ENCODE measurements around the gene CC2D2B. TPM values are rescaled to one million over a fixed set of nuclear protein-coding genes. Genes with fewer than 3 reads are reported as not detected.
"Not testable (repeated sequence)": the region's sequence is repeated elsewhere in the genome, so short reads cannot be mapped to it uniquely, and the experiment has no call there.

Gene CC2D2B
- total RNA-seq, 1 donor from 2014 or later: not detected

GRCh38 chr10:96047004-96047649, 139.4 kb downstream of the CC2D2B start:
- intact Hi-C loops (cut with micrococcal nuclease): loop anchor here (1.0 kb wide), 1 partner anchor 140 kb away; the partner anchor contains the start of gene CC2D2B
- Mint-ChIP-seq H3K27me3 (no peaks in the 10 kb centered on the region), H3K4me3 (no peak overlapping the region), H3K27ac (no peak overlapping the region), H3K4me1 (peaks cover 51% of the 10 kb centered on the region), H3K9me3 (no peaks in the 10 kb centered on the region), H3K36me3 (ENCODE audit: low read depth) (peaks cover 43% of the 10 kb centered on the region)
- DNase-seq: no peak

DNA sequence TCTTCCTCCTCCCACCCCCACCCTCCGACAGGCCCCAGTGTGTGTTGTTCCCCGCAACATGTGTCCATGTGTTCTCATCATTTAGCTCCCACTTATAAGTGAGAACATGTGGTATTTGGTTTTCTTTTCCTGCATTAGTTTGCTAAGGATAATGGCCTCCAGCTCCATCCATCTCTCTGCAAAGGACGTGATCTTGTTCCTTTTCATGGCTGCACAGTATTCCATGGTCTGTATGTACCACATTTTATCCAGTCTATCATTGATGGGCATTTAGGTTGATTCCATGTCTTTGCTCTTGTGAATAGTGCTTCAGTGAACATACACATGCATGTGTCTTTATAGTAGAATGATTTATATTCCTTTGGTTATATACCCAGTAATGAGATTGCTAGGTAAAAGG, 140.2 kb downstream of the CC2D2B start:
- intact Hi-C loops (cut with micrococcal nuclease): loop anchor here (1.0 kb wide), 1 partner anchor 141 kb away; the partner anchor contains the start of gene CC2D2B
- DNase-seq, H3K4me3 Mint-ChIP-seq, H3K9me3 Mint-ChIP-seq, H3K27me3 Mint-ChIP-seq, H3K27ac Mint-ChIP-seq: not testable (repeated sequence)
- peaks cover 50% of the 10 kb centered on the region for H3K36me3 Mint-ChIP-seq (ENCODE audit: low read depth)
- H3K4me1 Mint-ChIP-seq: peaks cover 47% of the 10 kb centered on the region

DNA sequence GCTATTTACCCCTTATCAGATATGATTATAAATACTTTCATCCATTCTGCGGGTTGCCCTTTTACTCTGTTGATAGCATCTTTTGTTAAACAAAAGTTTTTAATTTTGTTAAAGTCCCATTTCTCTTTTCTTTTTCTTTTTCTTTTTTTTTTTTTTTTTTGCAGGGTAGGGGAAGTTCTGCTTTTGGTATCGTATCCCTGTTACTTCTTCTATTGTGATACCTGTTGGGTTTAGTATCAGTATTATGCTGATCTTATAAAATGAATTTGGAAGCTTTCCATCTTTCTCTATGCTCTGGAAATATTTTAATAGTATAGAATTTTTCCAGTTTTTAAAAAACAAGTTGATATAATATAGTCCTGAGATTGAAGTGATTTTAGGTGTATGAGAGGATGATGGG, 141.6 kb downstream of the CC2D2B start:
- Mint-ChIP-seq H3K4me1 (peaks cover 52% of the 10 kb centered on the region), H3K4me3 (no peak overlapping the region), H3K36me3 (ENCODE audit: low read depth) (peaks cover 57% of the 10 kb centered on the region), H3K27me3 (no peaks in the 10 kb centered on the region), H3K27ac (no peak overlapping the region), H3K9me3 (no peaks in the 10 kb centered on the region)
- DNase-seq: no peak
- intact Hi-C loops (cut with micrococcal nuclease): no loop called here

DNA sequence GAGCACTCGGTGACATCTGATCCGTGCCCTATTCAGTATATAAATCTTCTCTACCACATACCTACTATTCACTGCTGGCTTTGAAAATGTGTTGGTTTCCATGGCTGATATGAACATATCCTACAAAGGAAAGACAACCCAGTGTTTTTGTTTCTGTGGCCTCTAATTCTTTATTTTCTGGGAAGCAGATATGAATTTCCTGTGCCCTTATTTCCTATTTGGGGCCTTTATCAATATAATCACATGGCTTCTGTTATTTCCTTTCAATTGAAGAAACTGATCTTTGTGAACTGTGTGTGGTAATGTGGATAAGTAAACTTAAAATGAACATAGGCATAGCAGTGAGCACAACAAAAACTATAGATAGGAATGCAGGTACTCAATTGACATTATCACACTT, 146.2 kb downstream of the CC2D2B start:
- intact Hi-C loops (cut with micrococcal nuclease): no loop called here
- Mint-ChIP-seq H3K9me3 (no peaks in the 10 kb centered on the region), H3K27ac (no peak overlapping the region), H3K4me3 (no peak overlapping the region), H3K36me3 (ENCODE audit: low read depth) (peaks cover 63% of the 10 kb centered on the region), H3K27me3 (no peaks in the 10 kb centered on the region), H3K4me1 (peaks cover 22% of the 10 kb centered on the region)
- no peak for DNase-seq

GRCh38 chr10:96056787-96057186, 149.0 kb downstream of the CC2D2B start:
- Mint-ChIP-seq H3K4me3 (no peak overlapping the region), H3K4me1 (peaks cover 16% of the 10 kb centered on the region), H3K27me3 (no peaks in the 10 kb centered on the region), H3K9me3 (no peaks in the 10 kb centered on the region), H3K27ac (no peak overlapping the region), H3K36me3 (ENCODE audit: low read depth) (peaks cover 67% of the 10 kb centered on the region)
- intact Hi-C loops (cut with micrococcal nuclease): no loop called here
- no peak for DNase-seq

- peaks cover 33% of the 10 kb centered on the region for H3K4me1 Mint-ChIP-seq
- no peak overlapping the region for H3K4me3 Mint-ChIP-seq
- H3K36me3 Mint-ChIP-seq (ENCODE audit: low read depth): peaks cover 69% of the 10 kb centered on the region
- H3K27ac Mint-ChIP-seq: no peak overlapping the region
- intact Hi-C loops (cut with micrococcal nuclease): no loop called here
- peaks cover 4% of the 10 kb centered on the region for H3K9me3 Mint-ChIP-seq
- DNase-seq: no peak
- no peaks in the 10 kb centered on the region for H3K27me3 Mint-ChIP-seq
These were observed 153.5 kb downstream of the CC2D2B start for GRCh38 chr10:96061232-96061631.

- intact Hi-C loops (cut with micrococcal nuclease): loop anchor here (1.0 to 2.0 kb wide), 3 partner anchors 9 to 28 kb away; no protein-coding TSS in a partner anchor
These were observed 164.9 kb downstream of the CC2D2B start for GRCh38 chr10:96072674-96073073.

GRCh38 chr10:96073722-96074121, 165.9 kb downstream of the CC2D2B start:
- intact Hi-C loops (cut with micrococcal nuclease): loop anchor here (1.0 to 2.0 kb wide), 3 partner anchors 10 to 29 kb away; no protein-coding TSS in a partner anchor
- H3K4me3 Mint-ChIP-seq: peak overlapping the region; percentile 14
- peak; percentile 67 for DNase-seq
- H3K27ac Mint-ChIP-seq: peak overlapping the region; percentile 61
- peaks cover 27% of the 10 kb centered on the region for H3K4me1 Mint-ChIP-seq
- H3K27me3 Mint-ChIP-seq: no peaks in the 10 kb centered on the region
- H3K9me3 Mint-ChIP-seq: peaks cover 3% of the 10 kb centered on the region
- peaks cover 13% of the 10 kb centered on the region for H3K36me3 Mint-ChIP-seq (ENCODE audit: low read depth)

More at GRCh38 chr10:96072674-96073073, 164.9 kb downstream of the CC2D2B start:
- Mint-ChIP-seq H3K4me3 (no peak overlapping the region), H3K4me1 (peaks cover 27% of the 10 kb centered on the region), H3K27me3 (no peaks in the 10 kb centered on the region), H3K36me3 (ENCODE audit: low read depth) (peaks cover 11% of the 10 kb centered on the region), H3K9me3 (no peaks in the 10 kb centered on the region), H3K27ac (no peak overlapping the region)
- DNase-seq: no peak

DNA sequence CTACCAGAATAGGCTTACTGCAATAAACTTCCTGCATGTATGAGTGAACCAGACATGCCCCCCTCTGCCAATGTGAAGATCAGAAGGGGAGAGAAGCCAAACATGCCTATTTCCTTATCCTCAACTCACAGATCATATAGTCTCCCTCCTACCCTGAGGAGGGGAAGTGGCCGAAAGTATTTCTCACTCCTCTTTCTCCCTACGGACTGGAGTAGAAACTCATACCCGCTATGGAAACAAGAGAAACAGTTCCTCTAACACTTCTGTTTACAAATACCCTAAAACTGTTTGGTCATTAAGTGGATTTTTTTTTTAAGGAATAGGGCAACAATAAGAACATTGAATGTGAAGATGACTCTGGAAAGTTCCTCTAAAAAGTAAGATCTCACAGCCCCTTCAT, 167.0 kb downstream of the CC2D2B start:
- Mint-ChIP-seq H3K36me3 (ENCODE audit: low read depth) (peaks cover 17% of the 10 kb centered on the region), H3K27ac (no peak overlapping the region), H3K27me3 (no peaks in the 10 kb centered on the region), H3K4me1 (peaks cover 30% of the 10 kb centered on the region), H3K4me3 (no peak overlapping the region), H3K9me3 (peaks cover 5% of the 10 kb centered on the region)
- DNase-seq: no peak
- intact Hi-C loops (cut with micrococcal nuclease): no loop called here

GRCh38 chr10:96075977-96076376, 168.2 kb downstream of the CC2D2B start:
- no peak overlapping the region for H3K4me3 Mint-ChIP-seq
- intact Hi-C loops (cut with micrococcal nuclease): no loop called here
- peaks cover 20% of the 10 kb centered on the region for H3K36me3 Mint-ChIP-seq (ENCODE audit: low read depth)
- peaks cover 36% of the 10 kb centered on the region for H3K4me1 Mint-ChIP-seq
- DNase-seq: no peak
- no peaks in the 10 kb centered on the region for H3K27me3 Mint-ChIP-seq
- H3K9me3 Mint-ChIP-seq: peaks cover 5% of the 10 kb centered on the region
- peak overlapping the region; percentile 27 for H3K27ac Mint-ChIP-seq

DNA sequence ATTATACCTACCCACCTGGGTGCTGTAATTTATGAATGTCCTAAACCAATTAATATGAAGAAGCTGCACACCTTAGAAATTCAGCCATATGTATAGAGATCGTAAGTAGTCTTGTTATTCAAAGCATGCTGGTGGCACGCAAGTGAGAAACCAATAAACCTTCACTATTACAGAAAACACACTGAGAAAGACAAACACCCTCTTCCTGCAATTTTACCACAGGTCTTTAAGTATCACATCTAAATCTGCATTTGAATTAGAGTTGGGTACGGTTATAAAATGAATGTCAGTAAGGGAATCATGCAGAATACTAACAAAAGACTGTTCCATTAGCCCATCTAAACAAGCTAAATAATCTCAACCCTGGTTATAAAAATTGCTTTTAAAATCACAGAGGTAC, 169.4 kb downstream of the CC2D2B start:
- Mint-ChIP-seq H3K4me1 (peaks cover 32% of the 10 kb centered on the region), H3K36me3 (ENCODE audit: low read depth) (peaks cover 20% of the 10 kb centered on the region), H3K9me3 (peaks cover 5% of the 10 kb centered on the region), H3K27ac (no peak overlapping the region), H3K4me3 (no peak overlapping the region), H3K27me3 (no peaks in the 10 kb centered on the region)
- DNase-seq: no peak
- intact Hi-C loops (cut with micrococcal nuclease): no loop called here

GRCh38 chr10:96082153-96082552, 174.4 kb downstream of the CC2D2B start:
- intact Hi-C loops (cut with micrococcal nuclease): no loop called here
- no peak for DNase-seq
- H3K27me3 Mint-ChIP-seq: no peaks in the 10 kb centered on the region
- H3K4me1 Mint-ChIP-seq: peaks cover 11% of the 10 kb centered on the region
- peaks cover 5% of the 10 kb centered on the region for H3K9me3 Mint-ChIP-seq
- no peak overlapping the region for H3K27ac Mint-ChIP-seq
- no peak overlapping the region for H3K4me3 Mint-ChIP-seq
- H3K36me3 Mint-ChIP-seq (ENCODE audit: low read depth): peaks cover 12% of the 10 kb centered on the region

Measured in activated CD4-positive, alpha-beta T cell treated with anti-CD3 and anti-CD28 coated beads, Interleukin-2, amount 10 ng/mL, durations not matched to agents 24 days and 14 days (primary cell).